Measurements from ENCODE around the gene AS3MT. TPM values are rescaled to one million over a fixed set of nuclear protein-coding genes. Genes with fewer than 3 reads are reported as not detected.
"Not testable (repeated sequence)": the region's sequence is repeated elsewhere in the genome, so short reads cannot be mapped to it uniquely, and the experiment has no call there.

AS3MT gene, protein sequence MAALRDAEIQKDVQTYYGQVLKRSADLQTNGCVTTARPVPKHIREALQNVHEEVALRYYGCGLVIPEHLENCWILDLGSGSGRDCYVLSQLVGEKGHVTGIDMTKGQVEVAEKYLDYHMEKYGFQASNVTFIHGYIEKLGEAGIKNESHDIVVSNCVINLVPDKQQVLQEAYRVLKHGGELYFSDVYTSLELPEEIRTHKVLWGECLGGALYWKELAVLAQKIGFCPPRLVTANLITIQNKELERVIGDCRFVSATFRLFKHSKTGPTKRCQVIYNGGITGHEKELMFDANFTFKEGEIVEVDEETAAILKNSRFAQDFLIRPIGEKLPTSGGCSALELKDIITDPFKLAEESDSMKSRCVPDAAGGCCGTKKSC
- polyA plus RNA-seq (2013, experiment 1 of 2; ENCODE audit: insufficient read length) = 12.4 TPM
- 13.3 TPM for polyA plus RNA-seq (2013, experiment 2 of 2; ENCODE audit: insufficient read length)

DNA sequence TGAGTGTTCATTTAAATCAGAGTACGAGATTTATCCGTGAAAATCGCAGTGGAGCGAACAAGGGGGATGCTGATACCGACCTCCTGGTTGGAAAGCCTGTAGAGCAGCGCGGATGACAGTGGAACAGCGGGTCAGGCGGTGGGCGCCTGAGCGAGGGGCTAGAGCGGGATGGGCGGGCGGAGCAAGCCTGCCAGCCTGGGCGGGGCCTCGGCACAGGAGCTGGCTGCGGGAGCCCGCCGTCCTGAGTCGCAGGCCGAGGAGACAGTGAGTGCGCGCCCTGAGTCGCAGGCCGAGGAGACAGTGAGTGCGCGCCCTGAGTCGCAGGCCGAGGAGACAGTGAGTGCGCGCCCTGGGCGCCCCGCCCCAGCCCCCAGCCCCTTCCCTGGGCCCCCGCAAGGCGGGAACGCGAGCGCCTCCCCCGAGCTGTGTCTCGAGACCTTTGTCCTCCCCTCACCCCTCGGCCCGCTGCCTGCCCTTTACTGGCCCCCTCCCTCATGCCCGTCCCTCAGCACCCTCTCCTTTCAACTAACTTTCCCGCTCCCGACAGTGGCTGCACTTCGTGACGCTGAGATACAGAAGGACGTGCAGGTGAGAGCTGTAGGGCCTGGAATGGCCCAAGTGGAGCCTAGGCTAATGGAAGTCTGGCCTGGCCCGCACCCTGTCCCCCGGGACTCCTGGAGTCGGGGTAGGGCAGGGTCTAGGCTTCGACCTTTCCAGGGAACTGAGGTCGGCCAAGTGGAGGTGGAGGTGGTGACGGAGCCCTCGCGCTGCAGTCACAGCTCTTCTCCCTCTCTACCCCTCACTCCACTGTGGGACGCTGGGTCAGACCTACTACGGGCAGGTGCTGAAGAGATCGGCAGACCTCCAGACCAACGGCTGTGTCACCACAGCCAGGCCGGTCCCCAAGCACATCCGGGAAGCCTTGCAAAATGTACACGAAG, at the start of gene AS3MT:
AS3MT (plus strand) TSS at position 213 of the 941 bp plus-strand sequence; CDS start at position 336, 123 bp downstream.
- DNase-seq = peak; percentile 38

DNA sequence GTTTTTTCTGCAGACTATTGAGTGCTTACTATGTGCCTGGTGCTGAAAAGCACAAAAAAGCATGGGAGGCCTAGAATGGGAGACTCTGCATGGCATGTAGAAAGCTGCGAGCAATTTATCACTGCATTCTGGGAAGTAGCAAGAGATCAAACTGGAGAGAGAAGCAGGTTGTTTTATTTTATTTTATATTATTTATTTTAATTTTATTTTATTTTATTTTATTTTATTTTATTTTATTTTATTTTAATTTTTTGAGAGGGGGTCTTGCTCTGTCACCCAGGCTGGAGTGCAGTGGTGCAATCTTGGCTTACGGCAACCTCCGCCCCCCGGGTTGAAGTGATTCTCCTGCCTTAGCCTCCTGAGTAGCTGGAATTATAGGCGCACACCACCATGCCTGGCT, 49.3 kb upstream of the AS3MT start:
- not testable (repeated sequence) for DNase-seq

DNA sequence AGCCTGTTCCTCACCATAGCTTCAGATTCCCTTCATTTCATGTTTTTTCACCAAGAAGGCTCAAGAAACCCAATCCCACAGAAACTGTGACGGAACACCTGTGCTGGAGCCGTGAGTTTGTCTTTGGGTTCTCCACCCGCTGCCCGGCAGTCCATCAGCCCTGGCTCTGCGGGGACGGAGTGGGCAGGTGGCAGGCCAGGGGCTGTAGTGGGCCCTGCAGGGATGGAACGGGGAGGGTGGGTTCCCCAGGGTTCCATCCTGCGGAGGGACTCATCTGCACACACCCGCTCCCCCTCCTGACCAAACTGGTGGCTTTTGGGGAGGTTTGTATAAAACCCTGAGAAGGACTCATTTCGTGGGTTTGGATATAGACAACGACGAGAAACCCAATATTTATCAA, 47.0 kb upstream of the AS3MT start:
- DNase-seq = no peak

DNA sequence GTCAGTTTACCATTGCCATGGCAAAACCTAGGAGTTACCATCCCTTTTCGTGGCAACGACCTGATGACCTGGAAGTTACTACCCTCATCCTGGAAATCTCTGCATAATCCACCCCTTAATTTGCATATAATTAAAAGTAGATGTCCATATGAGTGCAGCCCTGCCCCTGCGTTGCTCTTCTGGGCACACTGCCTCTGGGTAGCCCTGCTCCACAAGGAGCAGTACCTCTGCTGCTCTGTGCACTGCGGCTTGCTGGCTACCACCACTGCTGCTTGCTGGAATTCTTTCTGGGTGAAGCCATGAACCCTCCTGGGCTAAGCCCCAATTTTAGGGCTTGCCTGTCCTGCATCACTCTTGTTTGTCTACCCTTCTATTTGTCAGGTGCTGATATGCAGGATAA, 44.6 kb upstream of the AS3MT start:
- no peak for DNase-seq

DNA sequence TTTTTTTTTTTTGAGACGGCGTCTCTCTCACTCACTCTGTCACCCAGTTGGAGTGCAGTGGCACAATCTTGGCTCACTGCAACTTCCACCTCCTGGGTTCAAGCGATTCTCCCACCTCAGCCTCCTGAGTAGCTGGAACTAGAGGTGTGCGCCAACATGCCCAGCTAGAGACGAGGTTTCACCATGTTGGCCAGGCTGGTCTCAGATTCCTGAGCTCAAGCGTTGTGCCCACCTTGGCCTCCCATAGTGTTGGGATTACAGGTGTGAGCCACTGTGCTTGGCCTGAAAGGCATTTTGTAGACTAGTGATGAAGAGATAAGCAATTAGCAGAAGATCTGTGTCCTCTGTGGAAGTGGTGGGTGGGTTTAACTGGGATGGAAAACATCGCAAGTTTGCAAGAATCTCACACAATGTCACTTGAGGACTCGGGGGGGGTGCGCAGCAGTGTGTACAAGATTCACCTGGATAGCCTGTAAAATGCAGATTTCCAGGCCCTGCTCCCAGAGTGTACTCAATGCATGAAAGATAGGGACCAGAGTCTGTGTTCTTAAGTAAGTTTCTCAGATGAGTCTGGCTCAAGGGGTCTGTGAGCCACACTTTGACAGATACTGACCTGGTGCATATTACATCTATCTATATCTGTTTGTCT, 43.0 kb upstream of the AS3MT start:
- no peak for DNase-seq

DNA sequence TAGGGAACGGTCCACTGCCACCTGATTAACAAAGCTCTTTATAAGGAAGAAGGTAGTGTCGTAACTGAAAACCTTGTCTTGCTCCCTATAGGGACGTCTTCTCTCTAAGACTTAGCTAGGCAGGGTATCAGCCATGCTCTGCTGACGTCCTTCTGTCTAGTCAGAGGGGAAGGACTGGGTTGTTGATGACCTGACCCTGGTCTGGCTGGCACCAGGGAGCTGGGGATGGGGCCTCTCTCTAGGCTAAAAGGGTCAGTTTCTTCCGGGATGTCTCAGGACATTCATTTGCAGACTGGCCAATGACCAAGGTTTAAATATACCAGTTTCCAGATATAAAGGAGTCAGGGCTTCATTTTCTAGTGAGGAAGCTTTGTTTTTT, 41.7 kb upstream of the AS3MT start:
- no peak for DNase-seq

DNA sequence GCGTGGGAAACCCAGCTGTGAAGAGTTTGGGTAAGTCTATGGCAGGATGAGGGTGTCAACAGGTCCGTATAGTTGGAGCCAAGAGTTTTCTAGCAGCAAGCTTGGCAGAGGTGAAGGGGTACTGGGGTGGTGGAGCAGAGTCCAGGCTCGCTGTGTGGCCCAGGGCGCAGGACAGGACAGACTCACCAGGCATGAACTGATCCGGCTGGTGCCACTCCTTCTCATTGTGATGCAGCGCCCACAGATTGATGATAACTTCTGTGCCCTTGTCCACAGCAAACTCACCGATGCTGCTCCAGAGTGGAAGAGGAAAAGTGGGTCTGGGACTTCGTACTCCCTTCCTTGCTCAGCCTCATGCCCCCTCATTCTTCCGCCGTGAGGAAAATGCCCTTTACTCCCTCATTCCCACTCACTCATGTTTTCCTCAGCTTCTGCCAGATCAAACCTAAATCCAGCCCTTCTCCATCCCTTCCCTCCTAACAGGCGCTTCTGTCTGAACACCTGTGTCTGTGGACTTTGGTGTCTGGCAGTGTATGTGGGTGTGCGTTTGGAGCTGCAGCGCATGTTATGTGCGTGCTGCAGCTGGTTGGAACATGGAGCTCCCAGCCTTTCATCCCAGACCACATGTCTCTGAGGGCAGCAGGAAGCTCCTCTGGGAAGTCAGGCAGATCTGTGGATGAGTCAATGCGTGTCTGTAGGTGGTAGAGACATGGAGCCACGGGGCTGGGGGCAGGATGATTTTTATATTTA, 37.8 kb upstream of the AS3MT start:
- DNase-seq = peak; percentile 58

DNA sequence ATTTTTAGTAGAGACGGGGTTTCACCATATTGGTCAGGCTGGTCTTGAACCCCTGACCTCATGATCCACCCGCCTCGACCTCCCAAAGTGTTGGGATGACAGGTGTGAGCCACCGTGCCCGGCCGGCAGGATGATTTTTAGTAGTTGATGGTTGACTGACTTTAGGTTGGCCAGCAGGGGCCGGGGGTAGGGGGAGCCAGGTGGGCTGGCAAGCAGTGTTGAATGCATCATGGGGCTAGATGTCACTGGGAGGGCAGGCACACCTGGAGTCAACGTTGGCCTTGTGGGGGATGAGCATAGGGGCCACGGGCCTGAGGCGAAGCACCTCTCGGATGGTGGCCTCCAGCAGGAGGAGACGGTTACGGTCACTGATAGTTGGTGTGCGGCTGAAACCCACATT, 37.0 kb upstream of the AS3MT start:
- no peak for DNase-seq

DNA sequence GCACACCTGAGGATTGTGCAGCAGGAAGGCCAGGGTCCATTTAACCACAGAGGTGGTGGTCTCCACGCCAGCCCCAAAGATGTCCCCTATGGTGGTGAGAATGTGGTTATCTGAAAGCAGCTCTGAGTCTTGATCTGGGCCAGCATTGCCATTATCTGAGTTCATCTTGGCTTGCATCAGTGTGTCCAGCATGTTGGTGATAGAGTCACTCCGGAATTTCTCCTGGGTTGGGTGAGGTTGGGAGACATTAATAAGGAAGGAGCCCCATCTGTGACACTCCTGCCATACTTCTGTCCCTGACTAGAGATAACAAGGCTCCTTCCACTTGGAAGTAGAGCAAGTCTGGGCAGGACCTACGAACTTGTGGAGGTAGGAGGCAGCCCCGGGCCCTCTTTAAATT, 36.3 kb upstream of the AS3MT start:
- DNase-seq = peak; percentile 41

DNA sequence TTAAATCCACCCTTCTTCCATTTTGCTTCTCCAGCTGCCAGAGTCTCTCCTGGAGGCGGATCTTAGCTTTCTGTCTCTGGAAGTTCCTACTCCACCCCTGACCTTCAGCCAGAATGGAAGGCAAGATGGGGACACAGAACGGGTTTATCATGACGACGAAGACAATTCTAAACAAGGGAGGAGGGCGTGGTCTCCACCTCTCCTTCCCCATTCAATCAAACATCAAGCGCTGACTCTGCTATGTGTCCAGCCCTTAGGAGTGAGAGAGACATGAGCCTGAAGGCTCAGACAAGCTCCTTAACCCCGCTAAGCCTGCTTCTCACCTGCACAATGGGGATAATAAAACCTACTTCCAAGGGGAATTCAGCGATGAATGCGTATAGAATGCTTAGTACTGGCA, 35.1 kb upstream of the AS3MT start:
- no peak for DNase-seq

DNA sequence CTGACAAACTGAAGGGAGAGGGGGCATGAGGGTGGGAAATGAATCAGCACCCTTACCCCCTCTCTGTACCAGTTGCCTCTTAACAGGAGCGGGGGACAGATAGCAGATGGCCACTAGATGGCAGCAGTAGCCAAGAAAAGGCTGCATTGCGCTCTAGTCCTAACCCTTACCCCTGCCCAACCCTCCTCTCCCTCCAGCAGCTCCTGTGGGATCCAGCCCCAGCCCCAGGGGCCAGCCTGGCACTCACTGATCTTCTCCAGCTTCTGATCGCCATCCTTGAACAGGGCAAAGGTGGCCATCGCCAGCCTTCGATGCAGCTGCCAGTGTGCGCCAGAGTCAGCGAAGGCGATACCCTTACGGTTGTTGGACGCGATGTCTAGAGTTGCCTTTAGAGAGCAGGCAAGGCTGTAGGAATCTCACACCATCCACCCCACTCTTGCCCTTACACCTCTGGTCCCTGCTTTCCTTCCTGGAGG, 34.2 kb upstream of the AS3MT start:
- DNase-seq = peak; percentile 78

DNA sequence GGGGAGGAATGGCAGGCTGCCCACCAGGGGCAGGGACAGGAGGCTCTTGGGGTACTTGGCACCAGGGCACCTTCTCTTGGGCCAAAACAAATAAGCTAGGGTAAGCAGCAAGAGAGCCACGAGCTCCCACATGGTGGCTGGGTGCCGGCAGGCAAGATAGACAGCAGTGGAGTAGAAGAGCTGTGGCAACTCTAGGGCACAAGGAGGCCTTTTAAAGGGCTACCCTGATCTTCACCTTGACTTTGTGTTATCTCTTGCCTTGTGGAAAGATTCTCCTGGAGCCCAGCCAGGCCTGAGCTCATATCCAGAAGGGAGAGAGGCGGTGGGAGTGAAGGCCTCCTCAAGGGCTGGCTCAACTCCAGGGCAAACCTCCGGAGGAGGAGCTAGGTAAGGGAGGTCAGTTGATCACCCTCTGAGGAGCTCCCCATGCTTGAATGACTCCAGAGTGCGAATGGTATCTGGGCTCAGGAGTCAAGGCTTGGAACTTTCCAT, 32.0 kb upstream of the AS3MT start, which contains the start of gene CYP17A1:
CYP17A1 (minus strand) TSS at position 184 of the 492 bp plus-strand sequence; CDS start at position 132, 52 bp downstream.
- DNase-seq = no peak

DNA sequence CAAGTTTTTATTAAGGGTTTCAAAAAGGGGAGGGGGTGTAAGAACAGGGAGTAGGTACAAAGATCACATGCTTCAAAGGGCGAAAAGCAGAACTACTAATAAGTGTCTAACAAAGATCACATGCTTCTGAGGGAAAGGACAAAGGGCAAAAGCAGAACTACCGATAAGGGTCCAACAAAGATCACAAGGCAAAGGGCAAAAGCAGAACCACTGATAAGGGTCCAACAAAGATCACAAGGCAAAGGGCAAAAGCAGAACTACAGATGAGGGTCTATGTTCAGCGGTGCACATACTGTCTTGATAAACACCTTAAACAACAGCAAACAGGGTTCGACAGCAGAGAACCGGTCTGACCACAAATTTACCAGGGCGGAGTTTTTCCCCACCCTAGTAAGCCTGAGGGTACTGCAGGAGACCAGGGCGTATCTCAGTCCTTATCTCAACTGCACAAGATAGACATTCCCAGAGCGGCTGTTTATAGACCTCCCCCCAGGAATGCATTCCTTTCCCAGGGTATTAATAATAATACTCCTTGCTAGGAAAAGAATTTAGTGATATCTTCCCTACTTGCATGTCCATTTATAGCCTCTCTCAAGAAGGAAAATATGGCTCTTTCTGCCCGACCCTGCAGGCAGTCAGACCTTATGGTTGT, 30.9 kb upstream of the AS3MT start:
- DNase-seq = not testable (repeated sequence)

DNA sequence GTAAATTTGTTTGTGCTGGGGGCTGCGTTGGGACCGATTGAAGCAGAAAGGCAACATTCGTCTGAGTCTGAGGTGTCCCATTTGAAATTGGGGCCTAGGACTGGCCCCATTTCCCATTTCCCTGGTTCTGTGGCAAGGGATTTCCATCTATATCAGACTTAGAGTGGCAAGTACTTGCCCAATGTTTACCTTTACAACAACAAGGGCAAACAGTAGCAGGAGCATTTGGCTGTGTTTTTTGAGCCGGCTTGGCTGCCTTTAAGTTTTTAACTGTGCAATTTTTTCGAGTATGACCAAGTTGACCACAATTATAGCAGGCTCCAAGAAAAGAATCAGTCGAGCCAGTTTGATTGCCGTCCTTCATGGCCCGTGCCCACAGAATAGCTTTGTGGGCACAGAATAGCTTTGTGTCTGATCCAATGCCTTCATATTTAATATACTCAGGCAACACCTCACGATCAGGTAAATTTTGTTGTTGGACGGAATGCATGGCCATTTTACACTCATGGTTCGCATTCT, 27.4 kb upstream of the AS3MT start:
- no peak for DNase-seq

DNA sequence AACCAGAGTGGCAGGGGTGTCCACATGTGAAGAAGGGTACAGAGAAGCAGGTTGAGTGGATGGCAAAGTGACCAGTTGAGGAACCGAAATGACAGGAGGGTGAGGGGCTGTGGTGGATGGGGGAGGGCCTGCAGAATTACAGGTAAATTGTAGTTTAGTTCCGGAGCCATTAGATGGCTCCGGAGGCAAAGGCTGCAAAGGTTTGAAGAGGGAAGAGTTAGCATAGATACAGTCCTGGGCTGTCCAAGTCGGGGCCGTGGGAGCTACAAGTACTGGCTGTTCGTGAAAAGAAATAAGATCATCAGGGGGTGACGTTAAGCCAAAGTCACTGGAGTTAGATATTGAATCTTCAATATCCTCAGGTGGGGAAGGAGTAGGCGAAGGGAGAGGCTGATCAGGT, 26.1 kb upstream of the AS3MT start:
- not testable (repeated sequence) for DNase-seq

DNA sequence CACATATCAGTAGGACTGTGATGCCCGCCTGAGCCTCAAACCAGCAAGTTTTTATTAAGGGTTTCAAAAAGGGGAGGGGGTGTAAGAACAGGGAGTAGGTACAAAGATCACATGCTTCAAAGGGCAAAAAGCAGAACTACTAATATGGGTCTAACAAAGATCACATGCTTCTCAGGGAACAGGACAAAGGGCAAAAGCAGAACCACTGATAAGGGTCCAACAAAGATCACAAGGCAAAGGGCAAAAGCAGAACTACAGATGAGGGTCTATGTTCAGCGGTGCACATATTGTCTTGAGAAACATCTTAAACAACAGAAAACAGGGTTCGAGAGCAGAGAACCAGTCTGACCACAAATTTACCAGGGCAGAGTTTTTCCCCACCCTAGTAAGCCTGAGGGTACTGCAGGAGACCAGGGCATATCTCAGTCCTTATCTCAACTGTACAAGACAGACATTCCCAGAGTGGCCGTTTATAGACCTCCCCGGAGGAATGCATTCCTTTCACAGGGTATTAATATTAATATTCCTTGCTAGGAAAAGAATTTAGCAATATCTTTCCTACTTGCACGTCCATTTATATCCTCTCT, 25.0 kb upstream of the AS3MT start:
- DNase-seq = not testable (repeated sequence)

DNA sequence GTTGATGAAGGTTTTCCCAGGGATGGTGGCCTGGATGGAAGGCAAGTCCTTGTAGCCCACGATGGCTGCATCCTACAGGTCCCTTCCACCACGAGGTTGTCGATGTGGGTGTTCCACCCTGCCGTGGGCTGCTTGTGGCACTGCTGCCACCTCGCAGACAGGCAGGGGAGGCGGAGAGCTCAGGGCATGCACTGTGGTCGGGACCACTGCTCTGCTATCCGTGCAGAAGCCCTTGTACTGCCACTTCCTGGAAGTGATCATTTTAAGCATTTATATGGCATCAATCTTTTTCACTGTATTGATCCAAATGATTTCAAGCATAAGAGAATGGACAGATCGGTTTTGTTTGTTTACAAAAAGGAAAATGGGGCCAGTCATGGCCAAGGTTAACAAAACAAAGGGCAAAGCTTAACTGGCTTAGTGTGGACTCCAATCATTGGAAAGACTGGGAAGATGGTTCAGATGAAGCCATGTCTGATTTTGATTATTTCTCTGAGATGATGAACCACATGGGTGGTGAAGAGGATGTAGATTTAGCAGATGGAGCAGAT, 23.8 kb upstream of the AS3MT start:
- no peak for DNase-seq

DNA sequence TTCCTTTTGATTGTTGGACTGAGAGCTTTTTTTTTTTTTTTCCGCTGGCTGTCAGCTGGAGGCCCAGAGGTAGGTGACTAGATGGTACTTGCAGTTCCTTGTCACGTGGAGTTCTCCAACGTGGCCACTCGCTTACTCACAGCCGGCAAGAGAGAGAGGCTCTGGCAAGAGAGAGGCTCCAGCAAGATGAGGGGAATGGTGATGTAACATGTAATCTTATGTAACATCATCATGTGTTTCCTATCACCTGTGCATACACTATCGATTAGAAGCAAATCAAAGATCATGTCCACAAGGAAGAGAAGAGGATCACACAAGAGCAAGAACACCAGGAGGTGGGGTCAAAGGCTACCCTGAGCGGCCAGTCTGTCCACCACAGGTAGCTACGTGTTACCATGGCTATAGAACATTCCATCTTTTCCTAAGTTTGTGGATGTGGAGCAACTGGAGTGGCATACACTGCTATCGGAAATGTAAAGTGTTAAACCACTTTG, 19.2 kb upstream of the AS3MT start:
- no peak for DNase-seq

DNA sequence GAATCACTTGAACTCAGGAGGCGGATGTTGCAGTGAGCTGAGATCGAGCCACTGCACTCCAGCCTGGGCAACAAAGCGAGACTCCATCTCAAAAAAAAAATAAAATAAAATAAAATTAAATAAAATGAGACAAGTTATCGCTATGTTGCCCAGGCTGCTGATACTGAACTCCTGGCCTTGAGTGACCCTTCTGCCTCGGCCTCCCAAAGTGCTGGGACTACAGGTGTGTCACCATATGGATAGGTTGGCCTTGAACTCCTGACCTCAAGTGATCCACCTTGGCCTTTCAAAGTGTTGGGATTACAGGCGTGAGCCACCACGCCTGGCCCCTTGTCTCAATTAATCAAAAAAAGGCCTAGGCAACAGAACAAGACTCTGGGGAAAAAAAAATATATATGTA, 16.0 kb upstream of the AS3MT start:
- not testable (repeated sequence) for DNase-seq

Data from fibroblast of skin of scalp (primary cell).